Esophagus squamous epithelium (tissue), 5 donors: ENCODE data around the gene ENTPD1. TPM values are rescaled to one million over a fixed set of nuclear protein-coding genes. Genes with fewer than 3 reads are reported as not detected.

Source experiments
- DNase-seq: peaks from one replicate; lab custom pipeline; 2025; lab: John Stamatoyannopoulos, UW
- H3K27ac ChIP-seq, 4 donors: fragments of 200-600 bp; sonication (generic); one replicate each; pipeline ENCODE4 v1.5.1; 2016 to 2019; ENCODE audit warnings: mild to moderate bottlenecking in 1 of 4
- H3K27me3 ChIP-seq, 4 donors: fragments of 200-600 bp; sonication (generic); 1 replicate in 3 of 4; 2 replicates in 1 of 4; pipeline versions ENCODE4 v1.5.1 to v1.6.0; 2017 to 2021; ENCODE audit warnings: antibody characterized with exemption in 1 of 4
- H3K36me3 ChIP-seq, 3 donors: fragments of 200-600 bp; sonication (generic); one replicate each; pipeline ENCODE4 v1.5.1; 2016 to 2019
- H3K4me1 ChIP-seq, 3 donors: fragments of 200-600 bp; sonication (generic); one replicate each; pipeline ENCODE4 v1.5.1; 2017 to 2019
- H3K4me3 ChIP-seq, 4 donors: fragments of 200-600 bp; sonication (generic); 1 replicate in 3 of 4; 2 replicates in 1 of 4; pipeline ENCODE4 v1.5.1; 2016 to 2019; ENCODE audit warnings: mild to moderate bottlenecking in 2 of 4, moderate library complexity in 1 of 4
- H3K9me3 ChIP-seq, 3 donors: fragments of 200-600 bp; sonication (generic); one replicate each; pipeline ENCODE4 v1.5.1; 2016 to 2019
- CTCF ChIP-seq, 6 experiments: fragments of 450-650 bp in 4 of 6; fragments of 200-600 bp in 2 of 6; sonication (generic) in 2 of 6; IDR thresholded peaks; one replicate each; pipeline ENCODE4 v1.5.1; 2016 to 2019; ENCODE audit warnings: antibody characterized with exemption in 6 of 6, mild to moderate bottlenecking in 4 of 6, moderate library complexity in 4 of 6
- POLR2A ChIP-seq, 4 donors: fragments of 450-650 bp; IDR thresholded peaks; one replicate each; pipeline ENCODE4 v1.6.1; 2017; ENCODE audit warnings: antibody characterized with exemption in 4 of 4, mild to moderate bottlenecking in 4 of 4, moderate library complexity in 3 of 4
- WGBS, 2 donors: methylation state at CpG; one replicate each; pipeline ENCODE4 v1.1.5; 2018; 5-methylcytosine and 5-hydroxymethylcytosine counted together
- intact Hi-C: fragments of 100-400 bp; cut with DNase I; formaldehyde crosslinking; loops from one replicate; pipeline ENCODE4 v1.15.0; 2022
- total RNA-seq, 4 donors: library from RNA; depleted of rRNA; stranded (reverse); fragments of >200 nt; gene quantifications; one replicate each; pipeline ENCODE4 v1.1.0, GENCODE V29; 2016
- donor health status: DM: yes; HTN: yes; CAD: no.

ENTPD1 gene
- total RNA-seq, 4 donors from 2014 or later: 7.7 to 34.5 (median 10.1) TPM

- 72 to 76% methylated on average over 2 of the region's 2 CpGs for WGBS, 2 donors
- H3K27ac ChIP-seq: no peak overlapping the region
- intact Hi-C loops: no loop called here
These were observed 92.9 kb downstream of the ENTPD1 start for GRCh38 chr10:95848841-95849240.

GRCh38 chr10:95850791-95851190, 94.8 kb downstream of the ENTPD1 start:
- TF ChIP-seq CTCF (IDR thresholded peaks at IDR 0.05) (no peak), POLR2A (IDR thresholded peaks at IDR 0.05) (no peak)
- intact Hi-C loops: no loop called here
- Histone ChIP-seq H3K9me3 (no peaks in the 10 kb centered on the region), H3K36me3 (peaks cover 0 to 7% (median 0%) of the 10 kb centered on the region in 3 donors), H3K27me3 (no peaks in the 10 kb centered on the region), H3K4me3 (no peak overlapping the region), H3K4me1 (no peaks in the 10 kb centered on the region), H3K27ac (peak overlapping the region in 2 of 4 donors; percentile 57)
- no peak for DNase-seq

More at GRCh38 chr10:95848841-95849240, 92.9 kb downstream of the ENTPD1 start:
- no peaks in the 10 kb centered on the region for H3K4me1 ChIP-seq
- H3K9me3 ChIP-seq: no peaks in the 10 kb centered on the region
- no peak overlapping the region for H3K4me3 ChIP-seq
- H3K27me3 ChIP-seq: no peaks in the 10 kb centered on the region
- H3K36me3 ChIP-seq: peaks cover 0 to 14% (median 0%) of the 10 kb centered on the region in 3 donors
- no peak for DNase-seq
- TF ChIP-seq POLR2A (IDR thresholded peaks at IDR 0.05) (no peak), CTCF (IDR thresholded peaks at IDR 0.05) (no peak)

- TF ChIP-seq POLR2A (IDR thresholded peaks at IDR 0.05): no peak
- TF ChIP-seq CTCF (IDR thresholded peaks at IDR 0.05): no peak
- Histone ChIP-seq H3K9me3 (no peaks in the 10 kb centered on the region), H3K4me3 (no peak overlapping the region), H3K27me3 (no peaks in the 10 kb centered on the region), H3K4me1 (peaks cover 0 to 8% (median 0%) of the 10 kb centered on the region in 3 donors), H3K27ac (no peak overlapping the region), H3K36me3 (peaks cover 0 to 20% (median 0%) of the 10 kb centered on the region in 3 donors)
- DNase-seq: no peak
- 78 to 81% methylated on average over 2 to 3 of the region's 3 CpGs for WGBS, 2 donors
- intact Hi-C loops: no loop called here
These were observed 104.4 kb downstream of the ENTPD1 start for GRCh38 chr10:95860166-95860940.

GRCh38 chr10:95861386-95861785, 105.4 kb downstream of the ENTPD1 start:
- Histone ChIP-seq H3K9me3 (no peaks in the 10 kb centered on the region), H3K27ac (no peak overlapping the region), H3K36me3 (peaks cover 0 to 27% (median 0%) of the 10 kb centered on the region in 3 donors), H3K27me3 (no peaks in the 10 kb centered on the region), H3K4me1 (peaks cover 0 to 8% (median 0%) of the 10 kb centered on the region in 3 donors), H3K4me3 (no peak overlapping the region)
- 48 to 75% methylated on average over 2 of the region's 2 CpGs for WGBS, 2 donors
- no peak for DNase-seq
- intact Hi-C loops: no loop called here
- TF ChIP-seq POLR2A (IDR thresholded peaks at IDR 0.05) (no peak), CTCF (IDR thresholded peaks at IDR 0.05) (no peak)
